IPS-15b (cell line): ENCODE data around the gene SDK1.

Experiments used
- H3K27me3 ChIP-seq: one replicate; pipeline ENCODE4 v1.6.1; 2013; ENCODE audit warnings: low read length; ENCODE audit not compliant: control insufficient read depth, insufficient read depth
- H3K36me3 ChIP-seq: one replicate; pipeline ENCODE4 v1.6.1; 2013; ENCODE audit warnings: low read length; ENCODE audit not compliant: control insufficient read depth, insufficient read depth
- H3K4me1 ChIP-seq: one replicate; pipeline ENCODE4 v1.6.1; 2013; ENCODE audit warnings: mild to moderate bottlenecking, low read length; ENCODE audit not compliant: control insufficient read depth, insufficient read depth
- H3K4me3 ChIP-seq: one replicate; pipeline ENCODE4 v1.5.1; 2013; ENCODE audit warnings: low read depth, low read length
- H3K9ac ChIP-seq: one replicate; pipeline ENCODE4 v1.6.1; 2013; ENCODE audit warnings: low read depth, mild to moderate bottlenecking, low read length
- H3K9me3 ChIP-seq: one replicate; pipeline ENCODE4 v1.6.1; 2013; ENCODE audit warnings: mild to moderate bottlenecking, low read length; ENCODE audit not compliant: control insufficient read depth, insufficient read depth

The SDK1 gene

DNA sequence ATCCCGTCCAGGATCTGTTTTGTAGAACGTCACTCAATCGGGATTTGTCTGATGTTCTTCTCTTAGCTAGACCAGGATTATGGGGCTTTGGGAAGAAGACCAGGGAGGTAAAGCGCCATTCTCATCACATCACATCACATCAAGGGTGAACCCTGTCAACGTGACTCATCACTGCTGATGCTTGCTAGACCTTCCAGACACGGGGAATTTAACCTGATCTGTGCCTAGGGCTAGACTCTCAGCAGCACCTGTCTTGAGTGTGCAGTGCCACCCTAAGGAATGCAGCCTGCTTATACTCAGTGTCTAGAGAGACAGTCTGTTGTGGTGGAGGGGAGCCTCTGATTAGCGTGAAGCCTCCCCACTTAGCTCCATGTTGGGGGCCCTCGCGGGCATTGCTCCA lies 702.5 kb downstream of the SDK1 start:
- Histone ChIP-seq H3K4me1 (no peaks in the 10 kb centered on the region), H3K4me3 (no peak overlapping the region), H3K27me3 (no peaks in the 10 kb centered on the region)

DNA sequence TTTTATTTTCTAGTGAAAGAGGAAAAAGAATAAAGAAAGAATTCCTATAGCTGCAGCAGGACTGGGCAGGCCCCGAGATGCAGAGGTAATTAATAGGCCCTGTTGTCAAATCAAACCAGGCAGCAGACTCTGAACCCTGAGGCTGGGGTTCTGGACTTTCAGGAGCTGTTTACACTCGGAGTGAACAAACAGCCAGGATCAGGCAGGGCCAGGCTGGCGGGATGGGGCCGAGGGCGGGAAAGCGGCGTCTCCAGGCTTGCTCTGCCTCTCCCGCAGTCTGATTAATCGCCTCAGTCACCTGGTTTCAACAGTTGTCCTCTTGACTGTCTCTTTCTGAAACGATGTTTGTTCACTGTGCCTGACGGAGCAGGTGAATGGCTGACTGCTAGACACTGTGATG lies 705.6 kb downstream of the SDK1 start:
- Histone ChIP-seq H3K4me3 (no peak overlapping the region), H3K4me1 (peaks cover 8% of the 10 kb centered on the region), H3K27me3 (no peaks in the 10 kb centered on the region), H3K9me3 (no peaks in the 10 kb centered on the region), H3K9ac (no peak overlapping the region), H3K36me3 (no peaks in the 10 kb centered on the region)

More for the DNA sequence above, 702.5 kb downstream of the SDK1 start:
- Histone ChIP-seq H3K9ac (no peak overlapping the region), H3K9me3 (no peaks in the 10 kb centered on the region), H3K36me3 (no peaks in the 10 kb centered on the region)

GRCh38 chr7:4009211-4010060 lies 708.4 kb downstream of the SDK1 start:
- H3K36me3 ChIP-seq: no peaks in the 10 kb centered on the region

GRCh38 chr7:4010061-4010605 lies 709.1 kb downstream of the SDK1 start:
- no peak overlapping the region for H3K4me3 ChIP-seq
- no peaks in the 10 kb centered on the region for H3K9me3 ChIP-seq
- no peaks in the 10 kb centered on the region for H3K36me3 ChIP-seq
- no peaks in the 10 kb centered on the region for H3K27me3 ChIP-seq
- peaks cover 11% of the 10 kb centered on the region for H3K4me1 ChIP-seq
- no peak overlapping the region for H3K9ac ChIP-seq

More at GRCh38 chr7:4009211-4010060, 708.4 kb downstream of the SDK1 start:
- Histone ChIP-seq H3K4me3 (no peak overlapping the region), H3K27me3 (no peaks in the 10 kb centered on the region), H3K9ac (no peak overlapping the region), H3K4me1 (peaks cover 11% of the 10 kb centered on the region), H3K9me3 (no peaks in the 10 kb centered on the region)

- peaks cover 11% of the 10 kb centered on the region for H3K4me1 ChIP-seq
- H3K9me3 ChIP-seq: no peaks in the 10 kb centered on the region
- no peaks in the 10 kb centered on the region for H3K27me3 ChIP-seq
- H3K4me3 ChIP-seq: no peak overlapping the region
- no peak overlapping the region for H3K9ac ChIP-seq
- peaks cover 3% of the 10 kb centered on the region for H3K36me3 ChIP-seq
These were observed 710.0 kb downstream of the SDK1 start for GRCh38 chr7:4010923-4011656.

- Histone ChIP-seq H3K36me3 (peaks cover 3% of the 10 kb centered on the region), H3K9me3 (peaks cover 5% of the 10 kb centered on the region), H3K4me1 (peaks cover 11% of the 10 kb centered on the region), H3K4me3 (no peak overlapping the region), H3K9ac (no peak overlapping the region), H3K27me3 (no peaks in the 10 kb centered on the region)
These were observed 712.7 kb downstream of the SDK1 start for GRCh38 chr7:4013793-4014192.

- no peaks in the 10 kb centered on the region for H3K27me3 ChIP-seq
- no peak overlapping the region for H3K4me3 ChIP-seq
- H3K9ac ChIP-seq: no peak overlapping the region
- H3K4me1 ChIP-seq: peaks cover 9% of the 10 kb centered on the region
- H3K36me3 ChIP-seq: peaks cover 3% of the 10 kb centered on the region
- H3K9me3 ChIP-seq: peaks cover 5% of the 10 kb centered on the region
These were observed 713.4 kb downstream of the SDK1 start for GRCh38 chr7:4014346-4015050.

- Histone ChIP-seq H3K36me3 (peaks cover 3% of the 10 kb centered on the region), H3K9me3 (peaks cover 5% of the 10 kb centered on the region)
These were observed 714.3 kb downstream of the SDK1 start for GRCh38 chr7:4015371-4015770.

GRCh38 chr7:4015996-4016395 lies 714.9 kb downstream of the SDK1 start:
- Histone ChIP-seq H3K36me3 (peaks cover 3% of the 10 kb centered on the region), H3K27me3 (no peaks in the 10 kb centered on the region), H3K4me1 (peaks cover 7% of the 10 kb centered on the region), H3K9ac (no peak overlapping the region), H3K9me3 (peaks cover 5% of the 10 kb centered on the region), H3K4me3 (no peak overlapping the region)

More at GRCh38 chr7:4015371-4015770, 714.3 kb downstream of the SDK1 start:
- Histone ChIP-seq H3K9ac (no peak overlapping the region), H3K4me3 (no peak overlapping the region), H3K27me3 (no peaks in the 10 kb centered on the region), H3K4me1 (peaks cover 7% of the 10 kb centered on the region)

GRCh38 chr7:4017081-4017480 lies 716.0 kb downstream of the SDK1 start:
- H3K4me3 ChIP-seq: no peak overlapping the region
- H3K4me1 ChIP-seq: peaks cover 1% of the 10 kb centered on the region
- H3K9me3 ChIP-seq: peaks cover 5% of the 10 kb centered on the region
- H3K36me3 ChIP-seq: peaks cover 3% of the 10 kb centered on the region
- no peaks in the 10 kb centered on the region for H3K27me3 ChIP-seq
- H3K9ac ChIP-seq: no peak overlapping the region

- Histone ChIP-seq H3K4me1 (no peaks in the 10 kb centered on the region), H3K9ac (no peak overlapping the region), H3K4me3 (no peak overlapping the region), H3K36me3 (peaks cover 3% of the 10 kb centered on the region), H3K27me3 (no peaks in the 10 kb centered on the region), H3K9me3 (peaks cover 5% of the 10 kb centered on the region)
These were observed 716.7 kb downstream of the SDK1 start for GRCh38 chr7:4017785-4018184.
